ENCODE results near the gene RAB30. TPM values are rescaled to one million over a fixed set of nuclear protein-coding genes. Genes with fewer than 3 reads are reported as not detected.

Gene RAB30
- total RNA-seq, 1 donor from 2014 or later, result 7.7 TPM

DNA sequence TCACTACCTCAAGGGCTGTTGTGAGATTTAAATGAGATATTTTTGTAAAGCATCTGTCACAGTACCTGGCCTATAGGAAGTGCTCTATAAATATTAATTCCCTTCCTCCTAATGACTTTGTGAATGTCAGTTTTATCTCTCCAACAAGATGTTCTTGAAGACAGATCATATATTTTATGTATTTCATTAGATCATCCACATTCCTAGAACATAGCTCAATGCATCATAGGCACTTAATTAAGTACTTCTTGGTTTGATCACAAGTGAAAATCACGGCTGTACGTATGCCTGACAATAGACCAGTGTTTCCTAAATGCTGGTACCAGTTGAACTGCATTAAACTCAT lies 49.9 kb downstream of the RAB30 start:
- DNase-seq (ENCODE audit: low spot score in 2 of 2), result no peak
- Histone ChIP-seq H3K27ac (no peak overlapping the region), H3K9me3 (no peaks in the 10 kb centered on the region), H3K27me3 (no peaks in the 10 kb centered on the region), H3K4me3 (no peak overlapping the region), H3K36me3 (no peaks in the 10 kb centered on the region), H3K4me1 (no peaks in the 10 kb centered on the region)
- intact Hi-C loops (cut with DNase I), result no loop called here
- TF ChIP-seq, protein P1, sequence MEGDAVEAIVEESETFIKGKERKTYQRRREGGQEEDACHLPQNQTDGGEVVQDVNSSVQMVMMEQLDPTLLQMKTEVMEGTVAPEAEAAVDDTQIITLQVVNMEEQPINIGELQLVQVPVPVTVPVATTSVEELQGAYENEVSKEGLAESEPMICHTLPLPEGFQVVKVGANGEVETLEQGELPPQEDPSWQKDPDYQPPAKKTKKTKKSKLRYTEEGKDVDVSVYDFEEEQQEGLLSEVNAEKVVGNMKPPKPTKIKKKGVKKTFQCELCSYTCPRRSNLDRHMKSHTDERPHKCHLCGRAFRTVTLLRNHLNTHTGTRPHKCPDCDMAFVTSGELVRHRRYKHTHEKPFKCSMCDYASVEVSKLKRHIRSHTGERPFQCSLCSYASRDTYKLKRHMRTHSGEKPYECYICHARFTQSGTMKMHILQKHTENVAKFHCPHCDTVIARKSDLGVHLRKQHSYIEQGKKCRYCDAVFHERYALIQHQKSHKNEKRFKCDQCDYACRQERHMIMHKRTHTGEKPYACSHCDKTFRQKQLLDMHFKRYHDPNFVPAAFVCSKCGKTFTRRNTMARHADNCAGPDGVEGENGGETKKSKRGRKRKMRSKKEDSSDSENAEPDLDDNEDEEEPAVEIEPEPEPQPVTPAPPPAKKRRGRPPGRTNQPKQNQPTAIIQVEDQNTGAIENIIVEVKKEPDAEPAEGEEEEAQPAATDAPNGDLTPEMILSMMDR (IDR thresholded peaks at IDR 0.05), result no peak

DNA sequence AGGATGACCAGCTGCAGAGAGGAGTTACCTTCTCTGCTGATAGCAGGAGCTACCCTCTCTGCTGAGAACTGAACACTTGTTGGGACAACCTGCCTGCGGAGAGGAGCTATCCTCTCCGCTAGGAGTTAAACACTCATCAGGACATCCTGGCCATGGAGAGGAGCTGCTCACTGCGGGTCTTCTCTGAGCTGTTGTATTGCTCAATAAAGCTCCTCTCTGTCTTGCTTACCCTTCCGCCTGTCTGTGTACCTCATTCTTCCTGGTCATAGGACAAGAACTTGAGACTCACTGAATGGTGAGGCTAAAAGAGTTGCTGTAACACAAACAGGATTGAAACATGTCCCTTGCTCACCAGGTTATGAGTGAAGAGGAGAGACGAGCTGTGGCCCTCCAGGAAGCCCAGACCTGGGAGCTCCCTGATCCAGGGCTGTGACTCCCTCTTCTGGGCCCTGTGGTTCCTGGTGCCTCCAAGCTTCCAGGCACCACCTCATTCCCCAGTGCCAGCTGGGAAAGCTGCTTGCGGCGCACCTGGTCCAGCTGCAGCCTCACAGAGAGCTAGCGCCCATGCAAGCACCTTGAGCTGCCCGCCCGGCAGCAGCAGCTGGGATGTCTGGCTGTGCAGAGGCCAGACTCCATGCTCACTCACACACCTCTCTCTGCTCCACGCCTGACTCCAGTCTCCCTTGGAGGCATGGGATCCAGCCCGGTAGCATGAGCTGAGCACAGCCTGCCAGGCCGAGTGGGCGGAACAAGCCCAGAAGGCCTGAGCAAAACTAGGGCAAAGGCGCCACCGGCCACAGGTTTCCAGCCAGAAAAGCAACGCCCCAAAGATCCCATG lies 50.5 kb downstream of the RAB30 start:
- Histone ChIP-seq H3K27me3 (no peaks in the 10 kb centered on the region), H3K36me3 (no peaks in the 10 kb centered on the region), H3K9me3 (no peaks in the 10 kb centered on the region), H3K4me1 (no peaks in the 10 kb centered on the region), H3K27ac (no peak overlapping the region), H3K4me3 (no peak overlapping the region)
- no peak for DNase-seq (ENCODE audit: low spot score in 2 of 2)
- intact Hi-C loops (cut with DNase I), result no loop called here
- TF ChIP-seq, protein P1 (IDR thresholded peaks at IDR 0.05), result no peak

DNA sequence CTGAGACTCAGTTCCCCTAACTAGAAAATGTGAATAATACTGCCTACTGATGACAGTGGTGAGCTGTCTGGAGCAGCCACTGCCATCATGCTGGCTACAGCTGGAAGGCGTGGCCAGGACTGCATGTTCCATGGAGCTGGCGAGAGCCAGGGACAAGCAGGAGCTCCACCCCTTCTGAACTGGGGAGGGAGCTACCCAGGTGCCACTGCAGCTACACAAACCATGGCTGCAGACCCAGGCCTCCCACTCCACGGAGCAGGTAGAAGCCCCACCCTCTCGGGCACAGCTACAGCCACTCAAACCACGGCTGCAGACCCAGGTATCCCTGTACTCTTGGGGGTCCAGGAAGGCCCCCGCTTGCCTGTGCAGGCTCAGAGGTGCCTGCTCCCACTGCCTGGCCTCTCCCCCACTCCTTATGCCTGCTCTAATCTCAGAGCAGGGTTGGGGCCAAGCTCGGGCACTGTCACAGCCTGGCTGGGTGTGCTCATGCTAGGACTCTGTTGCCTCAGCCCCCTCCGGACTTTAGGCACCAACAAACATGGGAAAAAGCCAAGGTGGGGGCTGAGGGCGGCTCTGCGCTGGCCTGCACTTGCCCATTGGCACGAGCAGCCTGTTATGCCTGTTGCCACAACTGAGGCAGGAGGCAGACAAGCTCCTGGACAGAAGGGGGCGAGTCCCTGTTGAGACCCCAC lies 51.7 kb downstream of the RAB30 start:
- H3K27ac ChIP-seq, result no peak overlapping the region
- intact Hi-C loops (cut with DNase I), result no loop called here
- H3K4me1 ChIP-seq, result no peaks in the 10 kb centered on the region

DNA sequence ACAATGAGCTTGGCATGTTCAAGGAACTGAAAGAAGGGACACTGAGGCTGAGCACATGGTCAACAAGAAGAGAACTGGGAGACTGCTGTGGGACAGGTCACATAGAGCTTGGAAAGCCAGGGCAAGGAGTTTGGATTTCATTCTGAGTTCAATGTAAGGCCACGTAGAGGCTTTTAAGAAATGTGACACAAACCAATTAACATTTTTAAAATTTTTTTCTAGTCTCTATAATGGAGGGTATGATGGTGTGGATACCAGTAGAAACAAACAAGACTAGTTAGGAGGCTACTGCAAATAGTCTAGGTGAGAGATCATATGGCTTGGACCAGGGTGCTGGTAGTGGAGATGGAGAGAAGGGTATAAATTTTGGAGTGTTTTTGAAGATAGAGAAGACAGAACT lies 56.7 kb downstream of the RAB30 start:
- no peak overlapping the region for H3K4me3 ChIP-seq
- intact Hi-C loops (cut with DNase I), result no loop called here
- H3K27ac ChIP-seq, result no peak overlapping the region
- TF ChIP-seq, protein P1 (IDR thresholded peaks at IDR 0.05), result no peak
- H3K27me3 ChIP-seq, result no peaks in the 10 kb centered on the region
- H3K4me1 ChIP-seq, result peaks cover 0 to 7% of the 10 kb centered on the region in 2 donors
- no peak for DNase-seq (ENCODE audit: low spot score in 2 of 2)
- H3K9me3 ChIP-seq, result no peaks in the 10 kb centered on the region
- no peaks in the 10 kb centered on the region for H3K36me3 ChIP-seq

More for the DNA sequence above, 51.7 kb downstream of the RAB30 start:
- no peaks in the 10 kb centered on the region for H3K27me3 ChIP-seq
- DNase-seq (ENCODE audit: low spot score in 2 of 2), result no peak
- H3K4me3 ChIP-seq, result no peak overlapping the region
- TF ChIP-seq, protein P1 (IDR thresholded peaks at IDR 0.05), result no peak
- no peaks in the 10 kb centered on the region for H3K36me3 ChIP-seq
- no peaks in the 10 kb centered on the region for H3K9me3 ChIP-seq

DNA sequence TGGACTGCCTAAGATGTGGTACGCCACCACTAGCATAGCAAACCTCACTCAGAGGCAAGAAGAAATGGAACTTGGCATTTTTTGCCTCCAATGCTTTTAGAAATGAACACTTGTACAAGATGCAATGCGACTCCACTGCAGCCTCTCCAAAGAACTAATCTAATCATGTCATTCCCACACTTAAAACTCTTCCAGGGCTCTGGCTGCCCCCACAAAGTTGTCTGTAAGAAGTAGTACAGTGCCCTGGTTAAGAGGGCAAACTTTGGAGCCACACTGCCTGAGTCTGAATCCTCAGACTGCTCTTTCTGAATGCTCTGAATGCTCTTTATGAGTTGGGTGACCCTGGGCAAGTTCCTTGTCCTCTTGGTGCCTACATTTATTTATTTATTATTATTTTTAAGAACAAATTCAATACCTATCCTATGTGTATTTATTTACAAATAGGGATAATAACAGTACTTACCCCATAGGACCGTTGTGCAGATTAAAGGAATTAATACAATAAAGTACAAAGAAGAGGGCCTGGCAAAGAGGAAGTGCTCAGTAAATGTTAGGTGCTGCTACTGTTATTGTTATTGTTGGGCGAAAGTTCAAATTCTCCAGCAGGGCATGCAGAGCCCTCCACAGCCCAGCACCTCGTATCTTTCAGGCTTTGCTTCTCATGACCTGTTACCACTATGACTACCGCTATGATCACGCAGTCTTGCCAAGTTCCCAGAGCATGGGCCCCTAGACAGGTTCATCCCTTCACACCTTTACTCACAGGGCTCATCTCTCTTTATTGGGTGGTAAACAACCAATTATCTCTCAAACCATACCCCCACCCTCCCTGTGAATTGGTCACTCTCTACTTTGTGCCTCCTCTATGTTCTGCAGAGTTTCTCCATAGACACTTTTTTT lies 59.3 kb downstream of the RAB30 start:
- Histone ChIP-seq H3K4me1 (peaks cover 5 to 20% of the 10 kb centered on the region in 2 donors), H3K36me3 (no peaks in the 10 kb centered on the region), H3K27ac (no peak overlapping the region), H3K4me3 (no peak overlapping the region), H3K27me3 (no peaks in the 10 kb centered on the region), H3K9me3 (no peaks in the 10 kb centered on the region)
- intact Hi-C loops (cut with DNase I), result no loop called here
- no peak for DNase-seq (ENCODE audit: low spot score in 2 of 2)
- TF ChIP-seq, protein P1 (IDR thresholded peaks at IDR 0.05), result no peak

All from ascending aorta (tissue), 2 donors.